GM18951 (cell line): Measurements from ENCODE around the gene PTPRT.

ENCODE experiments used
- POLR2A ChIP-seq: IDR thresholded peaks from 4 replicates; pipeline ENCODE4 v1.6.1; 2011; ENCODE audit warnings: mild to moderate bottlenecking; ENCODE audit not compliant: insufficient read length, insufficient read depth; ENCODE audit errors: extremely low read depth
- in situ Hi-C: fragments of 300-500 bp; cut with MboI; formaldehyde crosslinking; loops from one replicate; pipeline ENCODE4 v1.12.0; 2022; ENCODE audit warnings: low sequenced_read_pairs, mixed read lengths, inconsistent platforms; ENCODE audit not compliant: unreplicated experiment

The PTPRT gene

DNA sequence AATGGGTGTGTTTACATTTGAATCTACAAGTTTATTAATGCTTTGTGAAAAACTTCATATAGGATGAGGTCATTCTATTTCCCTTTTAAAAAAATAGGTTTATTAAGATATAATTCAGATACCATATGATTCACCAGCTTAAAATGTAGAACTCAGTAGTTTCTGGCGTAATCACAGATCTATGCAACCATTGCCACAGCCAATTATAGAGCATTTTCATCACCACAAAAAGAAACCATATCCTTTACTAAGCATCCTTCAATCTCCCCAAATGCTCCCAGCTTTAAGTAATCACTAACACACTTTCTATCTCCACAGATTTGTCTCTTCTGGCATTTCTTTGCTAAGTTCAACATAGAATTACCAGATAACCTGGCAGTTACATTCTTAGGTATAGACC lies 137.2 kb downstream of the PTPRT start:
- TF ChIP-seq POLR2A = no peak
- in situ Hi-C loops = no loop called here

DNA sequence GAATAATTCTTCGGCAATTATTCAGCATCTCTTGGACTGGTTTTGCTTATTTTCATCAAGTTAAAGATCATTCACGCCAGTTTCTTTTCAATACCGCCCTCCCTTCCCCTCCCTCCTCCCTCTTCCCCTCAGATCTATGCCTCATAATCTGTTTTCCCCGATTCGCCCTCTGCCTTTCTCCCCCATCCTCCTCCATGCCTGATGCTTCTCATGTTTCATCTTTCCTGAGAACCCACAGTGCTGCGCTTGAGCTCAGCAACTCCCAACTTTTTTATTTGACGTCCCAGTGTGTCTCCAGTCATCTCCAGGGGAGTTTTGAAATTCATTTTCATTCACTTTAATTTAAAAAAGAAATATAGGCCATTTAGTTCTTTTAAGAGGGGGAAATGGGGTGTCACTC lies 142.7 kb downstream of the PTPRT start:
- in situ Hi-C loops = no loop called here
- TF ChIP-seq POLR2A = no peak

- no peak for TF ChIP-seq POLR2A
- in situ Hi-C loops = no loop called here
These were observed 145.8 kb downstream of the PTPRT start for GRCh38 chr20:43043887-43044286.

- in situ Hi-C loops = no loop called here
- TF ChIP-seq POLR2A = no peak
These were observed 149.3 kb downstream of the PTPRT start for GRCh38 chr20:43040427-43040826.

GRCh38 chr20:43037605-43038309 lies 151.9 kb downstream of the PTPRT start:
- no peak for TF ChIP-seq POLR2A
- in situ Hi-C loops = no loop called here

- in situ Hi-C loops = no loop called here
- TF ChIP-seq POLR2A = no peak
These were observed 154.6 kb downstream of the PTPRT start for GRCh38 chr20:43034981-43035724.

DNA sequence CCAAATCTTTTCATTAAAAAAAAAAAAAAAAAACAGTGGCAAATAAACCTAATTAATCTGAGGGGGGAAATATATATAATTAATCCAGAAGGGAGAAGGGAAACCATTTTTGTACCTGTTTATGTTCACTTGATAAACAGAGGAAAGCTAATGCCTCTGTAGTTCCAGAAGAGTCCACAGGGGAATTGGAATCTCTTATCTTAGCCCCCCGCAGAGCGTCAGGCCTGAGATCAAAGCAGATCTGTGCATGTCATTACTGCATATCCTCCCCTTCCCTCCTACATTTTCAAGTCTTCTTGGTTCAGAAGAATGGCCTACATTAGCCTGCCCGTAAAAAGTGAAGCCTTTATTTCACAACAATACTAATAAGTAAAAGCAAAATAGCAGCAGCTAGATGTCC lies 157.2 kb downstream of the PTPRT start:
- in situ Hi-C loops = no loop called here
- TF ChIP-seq POLR2A = no peak

GRCh38 chr20:43029176-43029575 lies 160.5 kb downstream of the PTPRT start:
- in situ Hi-C loops = no loop called here
- no peak for TF ChIP-seq POLR2A

GRCh38 chr20:43028470-43028869 lies 161.2 kb downstream of the PTPRT start:
- no peak for TF ChIP-seq POLR2A
- in situ Hi-C loops = no loop called here

- in situ Hi-C loops = no loop called here
- TF ChIP-seq POLR2A = no peak
These were observed 165.9 kb downstream of the PTPRT start for GRCh38 chr20:43023836-43024235.

- no peak for TF ChIP-seq POLR2A
- in situ Hi-C loops = no loop called here
These were observed 167.1 kb downstream of the PTPRT start for GRCh38 chr20:43022568-43022967.

DNA sequence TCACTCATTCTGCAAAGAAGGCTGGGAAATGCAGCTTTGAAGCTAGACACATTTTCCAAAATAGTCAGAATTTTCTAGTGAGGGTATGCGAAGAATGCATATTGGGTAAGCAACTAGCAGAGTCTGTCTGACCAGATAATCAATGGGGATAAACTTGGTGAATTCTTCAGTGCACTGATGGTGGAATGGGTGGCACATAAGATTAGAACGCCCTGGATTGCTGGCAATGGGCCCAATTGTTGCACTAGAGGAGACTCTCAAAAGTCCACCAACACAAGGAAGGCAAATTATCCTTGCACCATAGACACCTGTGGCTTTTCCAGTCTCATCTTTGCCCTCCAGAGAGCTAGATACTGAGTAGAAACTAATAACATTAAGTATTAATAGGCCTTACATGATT lies 167.6 kb downstream of the PTPRT start:
- in situ Hi-C loops = no loop called here
- no peak for TF ChIP-seq POLR2A

GRCh38 chr20:43017241-43018030 lies 172.3 kb downstream of the PTPRT start:
- in situ Hi-C loops = no loop called here

DNA sequence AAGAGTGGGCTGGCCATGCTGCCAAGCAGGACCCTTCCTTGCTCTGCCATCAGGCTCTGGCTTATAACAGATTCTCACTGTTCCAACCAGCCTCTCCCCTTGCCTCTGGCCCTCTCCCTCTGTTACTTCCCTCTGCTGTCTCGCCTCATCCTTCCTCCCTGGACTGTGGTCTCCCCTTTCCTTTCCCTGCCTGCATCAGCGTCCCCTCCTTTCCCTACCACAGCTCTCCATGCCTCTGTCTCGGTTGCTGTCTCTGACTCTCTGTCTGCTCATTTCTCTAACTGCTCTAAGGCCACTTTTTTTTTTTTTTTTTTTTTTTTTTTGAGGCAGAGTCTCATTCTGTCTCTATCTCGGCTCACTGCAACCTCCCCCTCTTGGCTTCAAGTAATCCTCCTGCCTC lies 173.4 kb downstream of the PTPRT start:
- in situ Hi-C loops = no loop called here
- no peak for TF ChIP-seq POLR2A

More at GRCh38 chr20:43017241-43018030, 172.3 kb downstream of the PTPRT start:
- no peak for TF ChIP-seq POLR2A

- no peak for TF ChIP-seq POLR2A
- in situ Hi-C loops = no loop called here
These were observed 174.1 kb downstream of the PTPRT start for GRCh38 chr20:43015566-43015965.
